ENCODE measurements around the gene UNC5B. TPM values are rescaled to one million over a fixed set of nuclear protein-coding genes. Genes with fewer than 3 reads are reported as not detected.
A peak's percentile ranks its signal among the peaks of the same experiment; 100 is the strongest.

UNC5B gene
- total RNA-seq, 1 experiment from 2014 or later = 22.0 TPM

DNA sequence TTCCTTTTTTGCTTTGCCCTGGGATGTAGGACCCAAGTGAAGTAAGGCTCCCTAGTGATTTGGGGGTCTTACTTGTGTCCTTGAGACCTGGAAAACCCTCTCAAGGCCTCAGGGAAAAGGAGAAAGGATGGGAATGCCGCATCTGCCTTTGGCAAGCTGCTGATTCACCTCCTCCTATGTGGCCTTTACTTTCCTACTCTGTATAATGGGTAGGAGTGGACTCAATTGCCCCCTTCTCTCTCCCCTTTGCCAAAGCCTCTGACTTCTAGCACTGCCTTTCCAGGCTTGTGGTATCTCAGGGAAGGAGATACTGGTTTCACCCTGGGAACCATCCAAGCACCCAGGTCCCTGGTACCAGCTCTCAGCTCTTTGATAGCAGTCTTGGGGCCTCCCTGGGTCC is 35.4 kb downstream of the UNC5B start:
- peak overlapping the region; percentile 75 for H3K4me2 ChIP-seq (ENCODE audit: low read length)
- ATAC-seq = no peak
- peaks cover 48 to 70% of the 10 kb centered on the region in 2 experiments for H3K4me1 ChIP-seq (ENCODE audit: control insufficient read depth in 1 of 2, insufficient read depth in 2 of 2, low read length in 2 of 2)

More for the DNA sequence above, 35.4 kb downstream of the UNC5B start:
- Histone ChIP-seq H2AFZ (ENCODE audit: low read depth, low read length, poor library complexity, severe bottlenecking) (no peak overlapping the region), H3K9me3 (ENCODE audit: control insufficient read depth in 1 of 2, insufficient read depth in 1 of 2, low read depth in 1 of 2, low read length in 2 of 2) (no peaks in the 10 kb centered on the region), H3K4me3 (replicated peaks in 1 of 2; ENCODE audit: low read depth in 1 of 2, low read length in 2 of 2) (no peak overlapping the region), H4K20me1 (ENCODE audit: insufficient read depth) (no peaks in the 10 kb centered on the region), H3K27me3 (ENCODE audit: insufficient read depth, low read length) (no peaks in the 10 kb centered on the region), H3K9ac (ENCODE audit: low read length) (peak overlapping the region; percentile 12), H3K27ac (ENCODE audit: low read depth, low read length) (peak overlapping the region; percentile 67), H3K36me3 (ENCODE audit: control insufficient read depth in 1 of 2, insufficient read depth in 2 of 2, low read length in 2 of 2) (no peaks in the 10 kb centered on the region), H3K9me2 (ENCODE audit: insufficient read depth) (no peaks in the 10 kb centered on the region), H3K79me2 (ENCODE audit: insufficient read depth, low read length) (no peaks in the 10 kb centered on the region)
- intact Hi-C loops (cut with micrococcal nuclease) = no loop called here
- ChIA-PET RAD21 (ENCODE audit: low non-redundant PET in 1 of 2, low total read pairs in 2 of 2, uncharacterized antibody in 2 of 2, unreplicated experiment in 2 of 2) (no interaction called here), POLR2A (no interaction called here), CTCF (no interaction called here)
- no TSS peak for BruUV-seq (replicated peaks)
- TF ChIP-seq, protein P1, sequence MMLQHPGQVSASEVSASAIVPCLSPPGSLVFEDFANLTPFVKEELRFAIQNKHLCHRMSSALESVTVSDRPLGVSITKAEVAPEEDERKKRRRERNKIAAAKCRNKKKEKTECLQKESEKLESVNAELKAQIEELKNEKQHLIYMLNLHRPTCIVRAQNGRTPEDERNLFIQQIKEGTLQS (IDR thresholded peaks at IDR 0.05) = no peak
- TF ChIP-seq, protein P2, sequence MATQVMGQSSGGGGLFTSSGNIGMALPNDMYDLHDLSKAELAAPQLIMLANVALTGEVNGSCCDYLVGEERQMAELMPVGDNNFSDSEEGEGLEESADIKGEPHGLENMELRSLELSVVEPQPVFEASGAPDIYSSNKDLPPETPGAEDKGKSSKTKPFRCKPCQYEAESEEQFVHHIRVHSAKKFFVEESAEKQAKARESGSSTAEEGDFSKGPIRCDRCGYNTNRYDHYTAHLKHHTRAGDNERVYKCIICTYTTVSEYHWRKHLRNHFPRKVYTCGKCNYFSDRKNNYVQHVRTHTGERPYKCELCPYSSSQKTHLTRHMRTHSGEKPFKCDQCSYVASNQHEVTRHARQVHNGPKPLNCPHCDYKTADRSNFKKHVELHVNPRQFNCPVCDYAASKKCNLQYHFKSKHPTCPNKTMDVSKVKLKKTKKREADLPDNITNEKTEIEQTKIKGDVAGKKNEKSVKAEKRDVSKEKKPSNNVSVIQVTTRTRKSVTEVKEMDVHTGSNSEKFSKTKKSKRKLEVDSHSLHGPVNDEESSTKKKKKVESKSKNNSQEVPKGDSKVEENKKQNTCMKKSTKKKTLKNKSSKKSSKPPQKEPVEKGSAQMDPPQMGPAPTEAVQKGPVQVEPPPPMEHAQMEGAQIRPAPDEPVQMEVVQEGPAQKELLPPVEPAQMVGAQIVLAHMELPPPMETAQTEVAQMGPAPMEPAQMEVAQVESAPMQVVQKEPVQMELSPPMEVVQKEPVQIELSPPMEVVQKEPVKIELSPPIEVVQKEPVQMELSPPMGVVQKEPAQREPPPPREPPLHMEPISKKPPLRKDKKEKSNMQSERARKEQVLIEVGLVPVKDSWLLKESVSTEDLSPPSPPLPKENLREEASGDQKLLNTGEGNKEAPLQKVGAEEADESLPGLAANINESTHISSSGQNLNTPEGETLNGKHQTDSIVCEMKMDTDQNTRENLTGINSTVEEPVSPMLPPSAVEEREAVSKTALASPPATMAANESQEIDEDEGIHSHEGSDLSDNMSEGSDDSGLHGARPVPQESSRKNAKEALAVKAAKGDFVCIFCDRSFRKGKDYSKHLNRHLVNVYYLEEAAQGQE (IDR thresholded peaks at IDR 0.05; ENCODE audit: low read depth) = no peak
- no peak for TF ChIP-seq EZH2phosphoT487 (IDR thresholded peaks at IDR 0.05; ENCODE audit: borderline replicate concordance)
- TF ChIP-seq JUND (IDR thresholded peaks at IDR 0.05) = no peak
- no peak for TF ChIP-seq POLR2AphosphoS5 (IDR thresholded peaks at IDR 0.05; ENCODE audit: low read depth, low read length)
- TF ChIP-seq ELF1 (IDR thresholded peaks at IDR 0.05; ENCODE audit: borderline replicate concordance, low read depth) = no peak
- no peak for TF ChIP-seq RAD21 (IDR thresholded peaks at IDR 0.05; ENCODE audit: low read depth)
- TF ChIP-seq POLR2A (IDR thresholded peaks at IDR 0.05; ENCODE audit: borderline replicate concordance, extremely low read depth, insufficient read depth, insufficient read length) = no peak
- TF ChIP-seq EZH2 (IDR thresholded peaks at IDR 0.05) = no peak
- TF ChIP-seq TCF7L2 (IDR thresholded peaks at IDR 0.05; ENCODE audit: borderline replicate concordance, extremely low read depth, insufficient read depth, insufficient read length) = no peak
- TF ChIP-seq, protein P3, sequence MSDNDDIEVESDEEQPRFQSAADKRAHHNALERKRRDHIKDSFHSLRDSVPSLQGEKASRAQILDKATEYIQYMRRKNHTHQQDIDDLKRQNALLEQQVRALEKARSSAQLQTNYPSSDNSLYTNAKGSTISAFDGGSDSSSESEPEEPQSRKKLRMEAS (IDR thresholded peaks at IDR 0.05) = no peak
- TF ChIP-seq, protein P4, sequence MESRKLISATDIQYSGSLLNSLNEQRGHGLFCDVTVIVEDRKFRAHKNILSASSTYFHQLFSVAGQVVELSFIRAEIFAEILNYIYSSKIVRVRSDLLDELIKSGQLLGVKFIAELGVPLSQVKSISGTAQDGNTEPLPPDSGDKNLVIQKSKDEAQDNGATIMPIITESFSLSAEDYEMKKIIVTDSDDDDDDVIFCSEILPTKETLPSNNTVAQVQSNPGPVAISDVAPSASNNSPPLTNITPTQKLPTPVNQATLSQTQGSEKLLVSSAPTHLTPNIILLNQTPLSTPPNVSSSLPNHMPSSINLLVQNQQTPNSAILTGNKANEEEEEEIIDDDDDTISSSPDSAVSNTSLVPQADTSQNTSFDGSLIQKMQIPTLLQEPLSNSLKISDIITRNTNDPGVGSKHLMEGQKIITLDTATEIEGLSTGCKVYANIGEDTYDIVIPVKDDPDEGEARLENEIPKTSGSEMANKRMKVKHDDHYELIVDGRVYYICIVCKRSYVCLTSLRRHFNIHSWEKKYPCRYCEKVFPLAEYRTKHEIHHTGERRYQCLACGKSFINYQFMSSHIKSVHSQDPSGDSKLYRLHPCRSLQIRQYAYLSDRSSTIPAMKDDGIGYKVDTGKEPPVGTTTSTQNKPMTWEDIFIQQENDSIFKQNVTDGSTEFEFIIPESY (IDR thresholded peaks at IDR 0.05; ENCODE audit: extremely low read depth, insufficient replicate concordance, low read length) = no peak
- no peak for TF ChIP-seq YY1 (IDR thresholded peaks at IDR 0.05; ENCODE audit: extremely low read depth, insufficient replicate concordance, low read depth, low read length)
- no peak for TF ChIP-seq SP1 (IDR thresholded peaks at IDR 0.05; ENCODE audit: low read depth)
- TF ChIP-seq SIN3A (IDR thresholded peaks at IDR 0.05; ENCODE audit: low read depth) = no peak
- no peak for TF ChIP-seq SRF (IDR thresholded peaks at IDR 0.05; ENCODE audit: low read depth)
- no peak for DNase-seq (ENCODE audit: low read depth, low spot score)

All from HCT116 (cell line).